HG03571 (cell line): ENCODE measurements around the gene AGXT.

ENCODE experiments used
- ATAC-seq: cut with Tn5 transposase; IDR thresholded peaks from one replicate; pipeline ENCODE4 v1.9.1; 2021; ENCODE audit not compliant: unreplicated experiment

The AGXT gene

DNA sequence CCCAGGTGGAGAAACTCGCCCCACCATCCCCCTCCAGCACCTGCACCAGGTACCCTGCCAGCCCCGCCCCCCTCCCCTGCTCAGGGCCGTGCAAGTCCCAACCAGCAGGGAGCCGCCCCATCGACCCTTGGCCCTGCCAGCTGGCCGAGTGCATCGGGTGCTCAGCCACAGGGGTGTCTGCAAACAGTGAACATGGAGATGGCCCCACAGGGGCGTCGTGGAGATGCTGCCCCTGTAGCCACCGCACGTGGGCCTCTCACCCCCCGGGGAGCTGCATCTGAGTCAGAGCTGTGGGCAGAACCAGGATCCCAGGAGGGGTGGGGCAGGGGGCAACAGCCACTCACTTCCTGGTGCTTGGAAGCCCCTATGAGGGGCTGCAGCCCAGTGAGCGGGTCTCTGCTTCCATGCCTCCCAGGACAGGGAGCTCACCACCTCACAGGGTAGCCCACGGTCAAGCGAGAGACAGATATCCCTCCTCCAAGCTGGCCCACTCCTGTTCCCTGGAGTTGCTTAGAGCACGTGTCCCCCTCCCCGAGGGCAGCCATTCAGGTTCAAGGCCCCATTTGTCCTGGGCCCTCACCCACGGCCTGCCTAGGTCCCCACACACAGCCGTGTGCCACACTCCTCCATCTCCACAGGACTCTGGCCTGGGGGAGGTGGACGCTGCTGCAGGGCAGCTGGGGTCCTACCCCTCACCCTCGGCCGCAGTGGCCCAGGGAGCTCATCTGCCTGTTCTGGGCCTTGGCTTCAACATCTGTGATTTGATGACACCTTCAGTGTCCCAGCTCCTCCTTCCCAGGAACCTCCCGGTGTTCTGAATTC is 28.5 kb downstream of the AGXT start:
- no peak for ATAC-seq

DNA sequence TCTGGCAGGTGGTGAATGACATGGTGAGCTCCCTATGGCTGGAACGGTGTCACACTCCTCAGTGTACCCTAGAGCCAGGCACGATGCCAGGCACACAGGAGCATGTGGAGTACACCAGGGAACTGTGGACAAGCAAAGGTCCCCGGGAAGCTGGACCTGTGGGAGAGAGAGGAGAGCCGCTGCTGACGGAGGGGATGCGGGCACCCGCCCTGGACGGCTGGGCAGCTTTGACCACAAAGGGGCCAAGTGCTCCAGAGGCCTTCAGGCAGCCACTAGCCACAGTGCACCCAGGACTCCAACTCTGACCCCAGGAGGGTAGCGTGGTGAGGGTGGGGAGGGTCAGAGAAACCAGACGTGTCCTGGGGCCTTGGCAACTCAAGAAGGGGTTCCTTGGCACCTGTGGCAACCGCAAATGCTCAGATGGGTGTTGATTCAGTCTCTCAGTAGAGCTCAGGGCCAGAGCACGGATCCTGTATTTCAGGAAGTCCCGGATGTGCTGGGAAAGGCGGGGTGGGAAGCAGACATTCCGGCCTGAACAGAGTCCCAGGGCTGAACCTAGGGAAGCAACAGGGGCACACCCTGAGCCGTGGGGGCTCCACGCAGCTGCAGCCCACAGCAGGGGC is 29.6 kb downstream of the AGXT start:
- no peak for ATAC-seq

DNA sequence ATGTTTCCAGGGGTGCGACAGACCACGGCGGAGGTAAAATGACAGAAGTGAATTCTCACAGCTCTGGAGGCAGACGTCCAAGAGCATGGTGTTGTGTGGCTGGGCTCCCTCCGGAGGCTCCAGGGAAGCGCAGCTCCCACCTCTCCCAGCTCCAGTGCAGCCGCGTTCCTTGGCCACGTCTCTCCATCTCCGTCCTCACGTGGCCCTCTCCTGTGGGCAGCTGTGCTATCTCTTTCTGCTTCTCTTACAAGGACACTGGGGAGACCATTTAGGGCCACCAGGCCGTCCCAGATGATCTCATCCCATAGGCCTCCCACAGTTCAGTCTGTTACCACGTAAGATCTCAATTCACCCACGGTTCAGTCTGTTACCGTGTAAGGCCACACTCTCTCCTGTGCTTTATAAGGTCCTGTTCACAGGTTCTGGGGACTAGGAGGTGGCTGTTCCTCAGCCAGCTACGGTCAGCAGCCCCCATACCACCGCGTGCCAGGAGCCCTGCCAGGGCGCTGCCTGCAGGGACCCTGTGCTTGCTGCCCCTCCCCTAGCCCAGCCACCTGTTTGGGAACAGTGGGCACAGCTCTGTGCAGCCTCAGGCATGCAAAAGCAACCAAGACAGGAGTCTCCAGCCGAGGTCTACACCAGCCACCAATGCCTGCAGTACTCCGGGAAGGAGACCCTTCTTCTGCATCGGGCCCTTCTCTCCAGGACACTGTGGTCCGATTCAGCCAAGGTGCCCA is 30.3 kb downstream of the AGXT start:
- ATAC-seq = no peak

DNA sequence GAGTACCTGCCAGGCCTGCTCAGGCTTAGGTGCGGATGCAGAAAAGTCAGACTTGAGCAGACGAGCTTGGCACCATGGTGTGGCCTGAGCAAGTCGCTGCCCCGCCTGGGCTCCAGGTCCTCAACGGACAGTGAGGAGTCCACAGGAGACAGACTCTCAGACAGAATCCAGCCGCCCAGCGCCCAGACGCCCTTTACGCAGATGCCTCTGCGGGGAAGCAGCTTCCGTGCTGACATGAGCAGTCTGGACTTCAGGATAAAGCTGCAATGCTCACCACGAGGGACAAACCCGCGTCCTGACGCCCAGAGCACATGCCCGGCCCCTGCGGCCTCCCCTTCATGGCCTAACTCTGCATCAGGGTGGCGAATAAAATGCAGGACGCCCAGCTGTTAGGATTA is 30.8 kb downstream of the AGXT start:
- ATAC-seq = no peak

DNA sequence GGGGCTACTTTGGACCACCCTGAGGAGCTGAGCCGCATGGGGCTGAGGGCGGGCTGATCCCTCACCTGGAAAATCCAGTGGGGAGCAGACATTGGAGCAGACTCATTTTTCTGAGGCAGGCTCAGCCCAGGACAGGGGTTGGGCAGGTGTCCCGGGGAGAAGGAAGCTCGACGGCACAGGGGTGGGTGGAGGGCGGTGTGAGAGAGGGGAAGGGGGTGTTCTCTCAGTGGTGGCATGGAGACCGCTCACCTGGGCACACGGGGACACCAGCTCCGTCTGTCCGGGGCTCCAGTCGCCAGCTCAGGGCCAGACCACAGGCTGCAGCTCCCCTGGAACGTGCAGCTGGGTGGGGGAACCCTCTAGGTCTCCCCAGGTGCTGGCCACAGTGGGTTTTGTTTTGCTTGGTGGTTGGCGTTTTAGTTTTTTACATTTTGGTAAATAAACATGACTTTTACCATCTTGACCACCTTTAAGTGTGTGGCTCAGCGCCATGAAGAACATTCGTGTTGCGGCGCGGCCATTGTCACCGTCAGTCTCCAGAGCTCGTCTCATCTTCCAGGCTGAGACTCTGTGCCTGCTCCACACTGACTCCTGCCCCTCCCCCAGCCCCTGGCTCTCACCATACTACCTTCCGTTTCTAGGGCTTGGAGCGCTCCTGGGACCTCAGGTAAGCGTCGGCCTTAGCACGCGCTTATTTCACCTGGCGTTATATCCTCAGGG is 31.7 kb downstream of the AGXT start:
- ATAC-seq = no peak

DNA sequence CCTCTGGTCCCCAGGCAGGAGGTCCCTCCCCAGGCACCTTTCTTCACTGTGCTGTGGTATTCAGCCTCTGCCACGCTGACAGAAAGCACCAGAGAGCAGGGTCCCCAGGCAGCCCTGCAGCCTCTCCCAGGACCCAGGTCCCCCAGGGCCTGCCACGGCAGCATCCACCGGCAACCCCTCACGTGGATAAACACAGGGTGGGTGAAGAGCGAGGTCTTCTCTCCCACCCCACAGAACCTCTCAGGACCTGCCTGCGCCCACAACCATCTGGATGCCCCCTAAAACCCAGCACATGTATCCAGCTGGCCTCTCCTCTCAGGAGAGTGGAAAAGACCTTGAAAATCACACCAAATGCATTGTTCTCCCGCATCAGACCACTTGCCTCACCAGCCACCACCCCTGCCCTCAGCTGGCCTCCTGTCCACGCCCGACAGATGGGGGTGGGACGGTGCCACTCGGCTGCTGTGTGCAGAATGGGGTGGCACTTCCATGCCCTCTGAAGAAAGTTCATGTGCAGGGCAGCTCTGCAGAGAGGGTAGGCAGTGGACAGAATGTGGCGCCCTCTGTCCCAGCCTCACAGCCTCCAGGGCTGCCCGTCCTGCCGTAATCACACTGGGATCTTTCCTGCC is 33.5 kb downstream of the AGXT start:
- no peak for ATAC-seq

DNA sequence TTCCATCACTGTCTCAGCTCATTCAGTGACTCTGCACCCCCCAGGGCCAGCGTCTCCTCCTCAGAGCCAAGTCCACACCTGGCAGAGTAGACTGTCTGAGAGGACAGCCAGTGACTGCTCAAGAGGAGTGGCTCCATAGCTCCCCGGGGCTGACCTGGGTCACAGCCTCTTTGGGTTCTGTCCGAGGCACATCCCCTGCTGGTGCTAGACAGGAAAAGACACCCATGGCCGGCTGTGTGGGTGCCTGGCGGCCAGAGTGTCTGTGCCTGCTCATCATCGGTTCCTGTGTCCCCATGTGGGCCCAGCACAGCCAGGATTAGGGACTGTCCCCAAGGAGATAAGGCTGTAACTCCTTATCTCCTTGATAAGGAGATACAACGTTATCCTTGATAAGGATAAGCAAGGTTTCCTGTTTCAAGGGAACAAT is 34.0 kb downstream of the AGXT start:
- ATAC-seq = no peak

DNA sequence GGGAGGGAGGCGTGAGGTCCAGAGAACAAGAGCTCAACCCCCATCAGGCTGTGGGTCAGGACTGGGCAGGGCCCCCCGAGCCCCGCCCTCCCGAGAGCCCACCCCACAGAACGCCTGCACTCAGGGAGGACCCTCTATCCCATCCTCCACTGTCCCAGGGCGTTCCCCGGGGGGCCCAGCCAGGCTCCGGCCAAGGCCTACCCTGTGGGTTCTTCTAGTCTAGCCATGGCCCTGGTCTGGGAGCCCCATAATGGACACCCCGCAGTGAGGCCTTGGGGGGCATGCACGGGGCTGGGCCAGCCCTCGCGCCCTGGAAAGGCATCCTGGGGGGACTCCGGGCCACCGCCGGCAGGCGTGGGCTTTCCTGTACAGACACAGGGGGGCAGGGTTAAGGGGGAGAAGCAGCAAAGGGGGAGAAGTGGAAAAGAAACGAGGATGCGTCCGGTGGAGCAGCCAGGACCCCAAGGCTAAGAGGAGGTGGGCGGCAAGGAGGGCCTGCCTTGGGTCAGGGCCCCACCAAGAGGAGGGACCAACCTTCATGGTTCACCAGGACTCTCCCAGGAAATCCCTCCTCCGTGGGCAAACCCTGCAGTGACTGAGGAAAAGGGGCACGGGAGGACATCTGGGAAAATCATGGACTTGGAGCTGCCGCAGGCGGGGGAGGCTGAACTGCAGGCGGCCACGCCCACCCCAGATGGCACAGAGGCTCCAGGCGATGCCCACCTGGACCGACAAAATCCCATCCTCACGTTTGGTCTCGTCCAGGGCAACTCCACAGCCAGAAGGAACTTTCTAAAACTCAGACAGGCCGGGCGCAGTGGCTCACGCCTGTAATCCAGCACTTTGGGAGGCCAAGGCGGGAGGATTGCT is 34.8 kb downstream of the AGXT start:
- no peak for ATAC-seq

DNA sequence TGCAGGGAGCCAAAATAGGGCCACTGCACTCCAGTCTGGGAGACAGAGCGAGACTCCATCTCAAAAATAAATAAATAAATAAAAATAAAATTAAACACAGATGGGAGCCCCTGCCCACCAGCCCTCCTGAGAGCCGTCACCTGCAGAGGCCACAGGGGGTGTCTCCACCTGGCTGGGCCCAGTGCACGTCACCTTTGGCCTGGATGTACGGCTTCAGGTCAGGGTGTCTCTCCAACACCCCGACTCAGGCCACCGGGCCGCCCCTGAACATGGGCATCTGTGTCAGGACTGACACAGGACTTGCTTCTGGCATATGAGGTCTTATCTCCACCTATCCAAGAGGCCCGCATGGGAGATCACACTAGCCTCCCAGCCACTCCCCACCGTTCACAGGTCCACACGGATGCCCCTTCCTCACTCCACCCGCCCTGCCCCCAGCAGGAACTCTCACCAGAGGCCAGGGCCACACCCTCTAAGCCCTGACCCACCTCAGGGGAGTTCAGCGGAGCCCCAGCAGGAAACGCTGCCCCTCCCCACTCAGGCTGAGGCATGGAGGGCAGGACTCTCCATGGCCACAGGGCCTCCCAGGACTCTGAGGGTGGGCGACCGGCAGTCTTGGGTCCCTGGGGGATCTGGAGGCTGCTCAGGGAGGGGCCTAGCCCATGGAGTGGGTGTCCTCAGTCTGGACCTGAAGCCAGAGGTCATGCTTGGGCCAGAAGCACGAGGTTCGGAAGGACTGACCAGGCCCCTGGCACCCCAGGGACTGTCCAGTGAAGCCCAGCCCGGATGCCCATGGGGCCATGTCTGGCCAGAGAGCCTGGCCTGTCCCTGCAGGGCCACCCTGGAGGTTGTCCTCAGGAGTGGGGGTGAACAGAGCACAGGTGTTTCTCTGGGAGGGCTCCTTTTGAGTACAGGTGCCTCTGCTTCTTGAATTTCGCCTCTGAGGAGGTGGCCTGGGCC is 35.9 kb downstream of the AGXT start:
- no peak for ATAC-seq

DNA sequence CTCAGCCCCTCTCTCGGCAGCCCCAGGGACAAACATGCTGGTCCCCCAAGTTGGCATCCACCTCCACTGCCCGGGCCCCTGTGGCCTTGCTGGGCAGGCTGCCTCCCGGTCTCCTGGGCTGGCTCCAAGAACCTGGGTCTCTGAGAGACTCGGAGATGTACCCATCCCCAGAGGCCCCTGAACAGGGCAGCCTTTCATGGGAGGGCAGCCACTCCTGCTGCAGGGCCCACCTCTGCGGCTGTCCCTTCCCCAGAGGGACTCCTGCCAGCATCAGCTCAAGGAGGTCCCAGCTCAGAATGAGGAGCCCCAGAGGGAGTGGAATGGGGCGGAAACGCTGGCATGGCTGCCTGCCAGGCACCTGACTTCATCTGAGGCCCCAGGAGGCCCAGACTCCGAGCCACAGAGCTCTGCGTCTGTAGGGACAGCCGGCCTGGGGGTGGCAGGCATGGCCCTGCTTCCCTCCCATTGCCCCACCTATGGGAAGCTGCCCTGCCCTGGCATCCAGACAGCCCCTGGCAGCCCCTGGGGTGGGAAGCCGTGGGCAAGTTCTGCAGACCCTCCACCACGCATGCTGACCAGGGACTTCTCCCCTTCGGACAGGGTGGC is 36.7 kb downstream of the AGXT start:
- no peak for ATAC-seq

DNA sequence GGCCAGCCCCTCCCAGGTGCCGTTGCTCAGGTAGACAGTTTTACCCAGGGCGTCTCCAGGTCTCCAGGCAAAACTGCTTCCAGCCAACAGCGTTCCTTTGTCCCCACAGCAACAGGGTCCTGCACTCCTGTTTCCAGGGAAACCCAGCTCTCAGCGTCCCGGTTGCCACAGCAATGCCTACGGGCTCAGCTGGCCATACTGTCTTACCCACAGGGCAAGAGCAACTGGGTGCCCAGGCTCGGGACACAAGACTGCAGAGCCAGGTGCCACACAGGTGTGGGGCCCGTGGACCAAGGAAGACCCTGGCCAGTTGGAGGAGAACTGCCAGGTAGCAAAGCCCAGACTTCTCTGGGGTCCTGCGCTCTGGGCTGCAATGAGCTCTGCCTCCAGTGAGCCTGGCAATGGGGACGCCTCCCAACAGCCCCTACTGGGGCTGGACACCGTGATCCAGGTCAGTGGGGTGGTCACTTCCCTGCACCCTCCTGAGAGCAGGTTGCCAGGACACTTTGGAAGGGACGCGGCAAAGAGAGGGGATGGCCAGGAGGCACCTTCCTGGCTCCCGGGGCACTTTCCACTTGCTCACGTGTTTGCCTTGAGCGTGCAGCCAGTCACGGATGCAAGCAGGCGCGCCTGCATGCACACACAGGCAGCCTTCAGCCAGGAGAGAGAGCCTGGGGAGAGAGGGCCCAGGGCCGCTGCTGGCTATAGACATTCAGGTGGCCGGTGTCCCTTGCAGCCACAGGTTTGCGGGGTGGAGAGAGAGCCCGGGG is 37.7 kb downstream of the AGXT start, which contains the start of gene CROCC2:
Gene CROCC2, plus strand, starts transcription at position 196 of the 770 bp plus-strand sequence. Its CDS starts 178 bp downstream, at position 374.
- no peak for ATAC-seq

DNA sequence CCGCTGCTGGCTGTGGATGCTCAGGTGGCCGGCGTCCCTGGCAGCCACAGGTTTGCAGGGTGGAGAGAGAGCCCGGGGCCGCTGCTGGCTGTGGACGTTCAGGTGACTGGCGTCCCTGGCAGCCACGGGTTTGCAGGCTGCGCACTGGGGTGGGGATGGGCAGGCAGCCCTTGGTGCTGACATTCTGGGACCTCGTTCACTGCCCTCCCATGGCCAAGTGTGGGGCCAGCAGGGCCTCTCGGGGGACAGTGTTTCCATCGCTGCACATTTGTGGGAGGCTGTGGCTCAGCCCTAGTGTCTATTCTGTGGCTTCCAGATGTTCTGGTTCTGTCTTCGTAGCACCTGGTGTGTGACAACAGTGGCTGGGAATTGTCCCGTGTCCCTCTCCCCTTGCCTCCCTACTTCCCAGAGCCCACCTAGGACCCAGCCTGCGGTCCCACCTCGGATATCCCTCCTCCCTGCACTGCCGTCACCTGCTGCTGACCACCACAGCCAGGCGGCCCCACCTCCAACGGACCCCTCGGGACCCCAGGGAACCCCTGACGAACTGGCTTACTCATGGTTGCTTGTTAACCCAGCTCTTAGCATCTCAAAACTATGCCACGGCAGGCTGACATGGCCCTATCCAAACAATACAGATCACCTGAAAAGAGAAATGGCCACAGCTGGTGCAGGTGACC is 38.4 kb downstream of the AGXT start:
- no peak for ATAC-seq

DNA sequence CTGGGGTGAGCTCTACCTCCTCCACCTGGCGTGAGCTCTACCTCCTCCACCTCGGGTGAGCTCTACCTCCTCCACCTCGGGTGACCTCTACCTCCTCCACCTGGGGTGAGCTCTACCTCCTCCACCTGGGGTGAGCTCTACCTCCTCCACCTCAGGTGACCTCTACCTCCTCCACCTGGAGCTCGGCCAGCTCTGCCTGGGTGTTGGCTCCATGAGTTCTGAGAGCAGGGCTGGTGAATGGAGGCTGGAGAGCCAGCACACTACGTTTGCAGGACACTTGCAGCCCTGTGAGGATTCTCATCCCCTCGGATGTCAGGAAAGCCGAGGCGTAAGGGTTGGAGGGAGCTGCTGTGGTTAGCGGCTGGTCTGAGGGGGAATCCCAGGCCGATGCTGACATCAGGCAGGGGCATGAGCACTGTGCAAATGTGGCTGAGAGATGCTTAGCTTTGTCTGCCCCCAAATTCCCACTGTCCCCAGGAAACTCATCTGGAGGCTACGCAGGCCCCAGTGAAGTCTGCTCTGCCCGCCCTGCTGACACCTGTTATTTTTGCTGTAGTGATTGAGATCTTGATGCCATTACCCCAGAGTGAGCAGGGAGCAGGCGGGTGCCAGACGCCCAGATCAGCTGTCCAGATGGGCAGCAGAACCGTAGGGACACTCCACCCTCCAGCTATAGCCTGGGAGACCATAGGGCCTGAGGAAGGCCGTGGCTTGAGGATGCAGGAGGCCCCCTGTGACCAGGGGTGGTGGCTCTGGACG is 40.8 kb downstream of the AGXT start:
- ATAC-seq = no peak

DNA sequence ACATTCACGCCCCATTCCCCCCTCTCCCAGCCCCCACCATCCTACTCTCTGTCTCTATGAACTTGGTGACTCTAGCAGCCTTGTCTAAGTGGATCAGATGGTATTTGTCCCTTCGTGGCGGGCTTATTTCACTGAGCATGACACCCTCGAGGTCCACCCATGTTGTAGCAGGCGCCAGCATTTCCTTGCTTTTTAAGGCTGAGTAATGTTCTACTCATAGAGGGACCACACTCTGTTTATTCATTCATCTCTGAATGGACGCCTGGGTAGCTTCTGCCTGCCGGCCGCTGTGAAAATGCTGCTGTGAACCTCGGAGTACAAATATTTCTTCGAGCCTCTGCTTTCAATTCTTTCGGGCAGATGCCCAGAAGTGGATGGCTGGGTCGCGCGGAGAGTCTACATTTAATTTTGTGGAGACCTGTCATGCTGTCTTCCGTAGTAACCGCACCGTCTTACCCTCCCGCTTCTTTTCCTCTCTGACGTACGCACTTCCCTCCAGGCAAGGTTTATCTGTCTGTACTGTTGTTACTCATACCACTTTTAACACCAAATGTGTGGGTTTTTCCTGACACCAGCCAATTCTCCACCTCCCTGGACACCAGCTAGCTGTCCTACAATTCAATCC is 43.1 kb downstream of the AGXT start:
- no peak for ATAC-seq

DNA sequence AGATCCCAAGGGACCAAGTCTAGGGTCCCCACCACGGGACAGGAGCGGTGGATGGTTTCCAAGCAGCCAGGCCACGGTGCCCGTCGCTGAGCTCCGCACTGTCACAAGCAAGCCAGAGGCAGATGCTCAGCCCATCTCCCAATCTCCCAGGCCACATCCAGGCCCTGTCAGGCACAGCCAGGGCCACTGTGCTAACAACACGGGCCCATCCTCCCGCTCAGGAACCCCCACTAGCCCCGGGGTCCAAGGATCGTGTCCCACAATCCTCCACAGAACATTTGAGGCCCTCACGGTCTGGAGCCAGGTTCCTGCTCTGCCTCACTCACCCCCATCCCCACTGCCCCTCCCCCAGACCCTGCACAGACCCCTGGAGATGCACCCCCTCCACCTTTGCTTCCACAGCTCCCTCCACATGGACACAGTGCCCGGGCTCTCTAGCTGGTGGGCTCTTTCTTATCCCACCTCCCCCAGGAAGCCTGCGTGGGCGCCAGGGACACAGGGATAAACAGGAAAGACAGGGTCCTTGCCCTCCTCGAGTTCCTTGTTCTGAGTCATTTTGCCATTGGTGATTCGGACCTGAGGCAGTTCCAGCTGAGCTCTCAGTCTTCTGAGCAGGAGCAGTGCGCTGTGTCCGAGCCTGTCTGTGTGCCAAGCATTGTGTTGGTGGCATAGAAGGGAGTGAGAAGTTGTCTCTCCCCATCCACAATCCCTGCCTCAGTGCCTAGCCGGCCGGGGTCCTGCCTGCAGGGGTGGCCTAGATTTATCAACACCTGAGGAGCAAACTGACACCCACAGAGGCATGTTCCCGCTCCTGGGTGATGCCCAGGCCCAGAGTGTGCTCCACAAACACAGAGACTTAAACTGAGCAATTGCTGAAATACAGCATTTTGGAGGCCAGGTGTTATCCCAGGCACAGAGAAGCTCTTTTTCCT is 44.5 kb downstream of the AGXT start:
- ATAC-seq = no peak
